Naive thymus-derived CD4-positive, alpha-beta T cell (primary cell): ENCODE results near the gene DOCK2. TPM values are rescaled to one million over a fixed set of nuclear protein-coding genes. Genes with fewer than 3 reads are reported as not detected.
"Not testable (repeated sequence)": the region's sequence is repeated elsewhere in the genome, so short reads cannot be mapped to it uniquely, and the experiment has no call there.

Experiments used
- ATAC-seq: fragments of 150-1000 bp; cut with Tn5 transposase; 2 replicates; pipeline ENCODE4 v1.10.0; 2021; ENCODE audit warnings: mild to moderate bottlenecking, moderate library complexity
- CTCF ChIA-PET: fragments of 350-600 bp; sonication (Branson Sonifier 250); formaldehyde crosslinking; loops from one replicate; lab custom pipeline; 2021; ENCODE audit warnings: antibody characterized with exemption; lab: Charles Lee
- POLR2A ChIA-PET: fragments of 350-600 bp; sonication (Branson Sonifier 250); formaldehyde crosslinking; loops from one replicate; lab custom pipeline; 2021; ENCODE audit warnings: antibody characterized with exemption, inconsistent platforms; lab: Charles Lee
- DNase-seq, 9 donors: peaks; one replicate each; pipeline versions ENCODE4 v3.0.0 to v3.0.0-alpha.2; 2020 to 2022; ENCODE audit warnings: mixed read lengths in 1 of 9
- H3K27ac ChIP-seq: one replicate; pipeline ENCODE4 v1.7.0; 2013; ENCODE audit warnings: mild to moderate bottlenecking, low read depth, low read length, moderate library complexity
- H3K27me3 ChIP-seq, 2 donors: one replicate each; pipeline ENCODE4 v1.7.0; 2013; ENCODE audit warnings: low read length in 2 of 2, mild to moderate bottlenecking in 2 of 2, moderate library complexity in 2 of 2; ENCODE audit not compliant: control insufficient read depth in 2 of 2, insufficient read depth in 2 of 2
- H3K36me3 ChIP-seq, 3 experiments: 1 replicate in 2 of 3; 2 replicates in 1 of 3; pipeline ENCODE4 v1.7.0; 2013; ENCODE audit warnings: low read length in 3 of 3, mild to moderate bottlenecking in 3 of 3, moderate library complexity in 1 of 3; ENCODE audit not compliant: insufficient read depth in 3 of 3, control insufficient read depth in 2 of 3
- H3K4me1 ChIP-seq, 2 donors: one replicate each; pipeline ENCODE4 v1.7.0; 2013; ENCODE audit warnings: low read length in 2 of 2, mild to moderate bottlenecking in 2 of 2, moderate library complexity in 1 of 2; ENCODE audit not compliant: control insufficient read depth in 2 of 2, insufficient read depth in 2 of 2
- H3K4me3 ChIP-seq: 2 replicates; pipeline ENCODE4 v1.7.0; 2013; ENCODE audit warnings: mild to moderate bottlenecking, low read length
- H3K9me3 ChIP-seq, 3 experiments: 1 replicate in 2 of 3; 2 replicates in 1 of 3; pipeline ENCODE4 v1.7.0; 2013; ENCODE audit warnings: low read length in 3 of 3; ENCODE audit not compliant: control insufficient read depth in 2 of 3
- H3K27ac Mint-ChIP-seq, 9 donors: one replicate each; pipeline ENCODE4 v1.8.0; 2020 to 2022; ENCODE audit warnings: mixed read lengths in 9 of 9, mild to moderate bottlenecking in 8 of 9, moderate library complexity in 5 of 9, inconsistent platforms in 2 of 9
- H3K27me3 Mint-ChIP-seq, 5 donors: one replicate each; pipeline ENCODE4 v1.8.0; 2021 to 2022; ENCODE audit warnings: mixed read lengths in 5 of 5, mild to moderate bottlenecking in 1 of 5
- H3K36me3 Mint-ChIP-seq, 5 donors: one replicate each; pipeline ENCODE4 v1.8.0; 2020 to 2022; ENCODE audit warnings: mixed read lengths in 5 of 5, mild to moderate bottlenecking in 3 of 5, inconsistent platforms in 1 of 5
- H3K4me1 Mint-ChIP-seq, 7 donors: one replicate each; pipeline ENCODE4 v1.8.0; 2020 to 2022; ENCODE audit warnings: mixed read lengths in 7 of 7, mild to moderate bottlenecking in 3 of 7, inconsistent platforms in 1 of 7
- H3K4me3 Mint-ChIP-seq, 10 donors: one replicate each; pipeline ENCODE4 v1.8.0; 2020 to 2022; ENCODE audit warnings: mild to moderate bottlenecking in 10 of 10, mixed read lengths in 10 of 10, moderate library complexity in 6 of 10, inconsistent platforms in 2 of 10
- H3K9me3 Mint-ChIP-seq, 11 donors: one replicate each; pipeline ENCODE4 v1.8.0; 2020 to 2022; ENCODE audit warnings: mixed read lengths in 11 of 11, mild to moderate bottlenecking in 4 of 11, inconsistent platforms in 1 of 11, moderate library complexity in 1 of 11
- intact Hi-C, 2 donors: fragments of 100-400 bp; cut with micrococcal nuclease; formaldehyde crosslinking; loops; one replicate each; pipeline ENCODE4 v1.15.1; 2023
- polyA plus RNA-seq, 2 donors: library from polyadenylated mRNA; unstranded; fragments of 300-500 nt; fragmentation: Illumina TruSeq; gene quantifications; one replicate each; pipeline ENCODE4 v1.2.3, GENCODE V29; 2021
- total RNA-seq, 6 experiments: library from RNA in 5 of 6; stranded (reverse) in 5 of 6; gene quantifications; 1 replicate in 5 of 6; 2 replicates in 1 of 6; pipeline ENCODE4 v1.2.3 and lab custom pipeline; 2021 to 2026

The DOCK2 gene
- total and polyA plus RNA-seq, 7 experiments from 2014 or later: 63.7 to 345 (median 202) TPM

GRCh38 chr5:169662451-169662850 lies 25.4 kb downstream of the DOCK2 start:
- H3K4me1 Mint-ChIP-seq: peaks cover 24 to 69% (median 53%) of the 10 kb centered on the region in 7 donors

GRCh38 chr5:169663537-169663936 lies 26.5 kb downstream of the DOCK2 start:
- Histone ChIP-seq H3K27ac (no peak overlapping the region), H3K4me1 (peaks cover 0 to 18% of the 10 kb centered on the region in 2 donors), H3K4me3 (no peak overlapping the region), H3K9me3 (no peaks in the 10 kb centered on the region), H3K27me3 (no peaks in the 10 kb centered on the region), H3K36me3 (peaks cover 0 to 27% (median 0%) of the 10 kb centered on the region in 3 experiments)
- intact Hi-C loops: no loop called here
- POLR2A ChIA-PET: no interaction called here
- Mint-ChIP-seq H3K9me3 (peaks cover 0 to 21% (median 5%) of the 10 kb centered on the region in 11 donors), H3K27ac (no peak overlapping the region), H3K27me3 (no peaks in the 10 kb centered on the region), H3K4me1 (peaks cover 20 to 63% (median 54%) of the 10 kb centered on the region in 7 donors), H3K4me3 (no peak overlapping the region), H3K36me3 (peaks cover 20 to 57% (median 47%) of the 10 kb centered on the region in 5 donors)
- DNase-seq (no peak), ATAC-seq (no peak)
- CTCF ChIA-PET: no interaction called here

More at GRCh38 chr5:169662451-169662850, 25.4 kb downstream of the DOCK2 start:
- H3K4me3 ChIP-seq, intact Hi-C loops, ATAC-seq, POLR2A ChIA-PET, H3K27me3 ChIP-seq, H3K27me3 Mint-ChIP-seq, H3K9me3 ChIP-seq, DNase-seq, H3K27ac ChIP-seq, H3K4me3 Mint-ChIP-seq, CTCF ChIA-PET: not testable (repeated sequence)
- H3K36me3 ChIP-seq: peaks cover 0 to 27% (median 0%) of the 10 kb centered on the region in 3 experiments
- peaks cover 0 to 21% (median 5%) of the 10 kb centered on the region in 11 donors for H3K9me3 Mint-ChIP-seq
- H3K4me1 ChIP-seq: peaks cover 0 to 22% of the 10 kb centered on the region in 2 donors
- H3K36me3 Mint-ChIP-seq: peaks cover 20 to 58% (median 47%) of the 10 kb centered on the region in 5 donors
- peak overlapping the region in 2 of 9 donors; percentile 51 to 67 for H3K27ac Mint-ChIP-seq

GRCh38 chr5:169666365-169666764 lies 29.3 kb downstream of the DOCK2 start:
- peak overlapping the region in 1 of 9 donors; percentile 17 for H3K27ac Mint-ChIP-seq

DNA sequence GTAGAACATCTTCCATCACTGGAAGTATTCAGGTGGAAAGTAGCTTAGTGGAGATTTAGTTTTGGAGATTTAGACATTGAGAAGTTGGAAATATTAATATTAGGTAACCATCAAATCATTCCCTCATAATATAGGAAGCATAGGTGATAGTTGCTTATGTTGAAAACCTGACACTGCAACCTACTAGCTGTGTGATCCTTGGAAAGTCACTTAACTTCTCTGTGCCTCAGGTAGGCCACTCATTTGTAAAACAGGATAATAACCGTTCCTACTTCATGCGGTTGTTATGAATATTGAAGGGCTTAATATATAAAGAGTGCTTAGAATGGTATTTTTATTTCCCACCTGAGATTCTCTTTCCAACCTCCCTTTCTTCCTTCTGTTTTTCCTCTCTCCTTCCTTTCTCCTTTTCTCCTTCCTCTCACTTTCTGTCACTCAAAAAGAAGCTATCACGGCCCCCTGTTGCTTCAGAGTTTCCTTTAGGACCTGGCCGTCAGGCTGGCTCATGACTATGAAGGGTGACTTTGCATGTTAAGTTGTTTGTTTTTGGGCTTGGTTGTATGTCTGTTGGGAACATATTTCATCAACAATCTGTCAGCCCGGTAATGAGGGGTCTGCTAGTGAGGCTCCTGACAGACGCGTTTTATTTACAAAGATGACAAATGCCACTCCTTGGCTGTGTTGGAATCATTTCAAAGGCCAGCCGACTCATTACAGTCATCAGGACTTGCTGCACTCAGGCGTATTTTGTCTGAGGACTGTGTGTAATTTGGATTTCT lies 31.0 kb downstream of the DOCK2 start:
- Histone ChIP-seq H3K36me3 (peaks cover 8 to 36% (median 9%) of the 10 kb centered on the region in 3 experiments), H3K4me3 (no peak overlapping the region), H3K27me3 (no peaks in the 10 kb centered on the region), H3K9me3 (no peaks in the 10 kb centered on the region), H3K27ac (no peak overlapping the region), H3K4me1 (peaks cover 0 to 6% of the 10 kb centered on the region in 2 donors)
- peak overlapping the region in 1 of 10 donors; percentile 47 for H3K4me3 Mint-ChIP-seq
- H3K9me3 Mint-ChIP-seq: peaks cover 0 to 5% (median 0%) of the 10 kb centered on the region in 11 donors
- intact Hi-C loops: no loop called here
- no peak for ATAC-seq
- CTCF ChIA-PET: no interaction called here
- DNase-seq: no peak
- H3K27ac Mint-ChIP-seq: peak overlapping the region in 2 of 9 donors; percentile 45 to 76
- POLR2A ChIA-PET: no interaction called here
- H3K27me3 Mint-ChIP-seq: no peaks in the 10 kb centered on the region
- peaks cover 19 to 41% (median 32%) of the 10 kb centered on the region in 7 donors for H3K4me1 Mint-ChIP-seq
- H3K36me3 Mint-ChIP-seq: peaks cover 4 to 44% (median 19%) of the 10 kb centered on the region in 5 donors

More at GRCh38 chr5:169666365-169666764, 29.3 kb downstream of the DOCK2 start:
- no peak for ATAC-seq
- H3K27ac ChIP-seq: no peak overlapping the region
- Mint-ChIP-seq H3K4me3 (no peak overlapping the region), H3K27me3 (no peaks in the 10 kb centered on the region), H3K9me3 (peaks cover 0 to 19% (median 4%) of the 10 kb centered on the region in 11 donors), H3K4me1 (peaks cover 26 to 58% (median 44%) of the 10 kb centered on the region in 7 donors), H3K36me3 (peaks cover 20 to 52% (median 34%) of the 10 kb centered on the region in 5 donors)
- H3K36me3 ChIP-seq: peaks cover 0 to 37% (median 0%) of the 10 kb centered on the region in 3 experiments
- peaks cover 0 to 6% of the 10 kb centered on the region in 2 donors for H3K4me1 ChIP-seq
- no peak overlapping the region for H3K4me3 ChIP-seq
- ChIA-PET POLR2A (interaction anchor here (0.6 to 0.8 kb wide), 2 partner anchors 10 to 212 kb away, joined by 3 to 4 read pairs; no protein-coding TSS in a partner anchor), CTCF (interaction anchor here (0.8 kb wide), 1 partner anchor 24 kb away, joined by 3 read pairs; no protein-coding TSS in a partner anchor)
- no peaks in the 10 kb centered on the region for H3K9me3 ChIP-seq
- no peak for DNase-seq
- H3K27me3 ChIP-seq: no peaks in the 10 kb centered on the region
- intact Hi-C loops: no loop called here

- ATAC-seq: no peak
- Mint-ChIP-seq H3K27me3 (no peaks in the 10 kb centered on the region), H3K4me3 (no peak overlapping the region), H3K9me3 (peaks cover 0 to 5% (median 0%) of the 10 kb centered on the region in 11 donors), H3K36me3 (peaks cover 4 to 37% (median 19%) of the 10 kb centered on the region in 5 donors), H3K27ac (peak overlapping the region in 2 of 9 donors; percentile 28 to 45), H3K4me1 (peaks cover 14 to 39% (median 25%) of the 10 kb centered on the region in 7 donors)
- Histone ChIP-seq H3K27me3 (no peaks in the 10 kb centered on the region), H3K4me1 (peaks cover 0 to 1% of the 10 kb centered on the region in 2 donors), H3K36me3 (peaks cover 9 to 38% (median 10%) of the 10 kb centered on the region in 3 experiments), H3K4me3 (no peak overlapping the region), H3K9me3 (no peaks in the 10 kb centered on the region), H3K27ac (no peak overlapping the region)
- intact Hi-C loops: no loop called here
- DNase-seq: no peak
- ChIA-PET CTCF (no interaction called here), POLR2A (no interaction called here)
Observed at GRCh38 chr5:169668732-169669131, 31.7 kb downstream of the DOCK2 start.

DNA sequence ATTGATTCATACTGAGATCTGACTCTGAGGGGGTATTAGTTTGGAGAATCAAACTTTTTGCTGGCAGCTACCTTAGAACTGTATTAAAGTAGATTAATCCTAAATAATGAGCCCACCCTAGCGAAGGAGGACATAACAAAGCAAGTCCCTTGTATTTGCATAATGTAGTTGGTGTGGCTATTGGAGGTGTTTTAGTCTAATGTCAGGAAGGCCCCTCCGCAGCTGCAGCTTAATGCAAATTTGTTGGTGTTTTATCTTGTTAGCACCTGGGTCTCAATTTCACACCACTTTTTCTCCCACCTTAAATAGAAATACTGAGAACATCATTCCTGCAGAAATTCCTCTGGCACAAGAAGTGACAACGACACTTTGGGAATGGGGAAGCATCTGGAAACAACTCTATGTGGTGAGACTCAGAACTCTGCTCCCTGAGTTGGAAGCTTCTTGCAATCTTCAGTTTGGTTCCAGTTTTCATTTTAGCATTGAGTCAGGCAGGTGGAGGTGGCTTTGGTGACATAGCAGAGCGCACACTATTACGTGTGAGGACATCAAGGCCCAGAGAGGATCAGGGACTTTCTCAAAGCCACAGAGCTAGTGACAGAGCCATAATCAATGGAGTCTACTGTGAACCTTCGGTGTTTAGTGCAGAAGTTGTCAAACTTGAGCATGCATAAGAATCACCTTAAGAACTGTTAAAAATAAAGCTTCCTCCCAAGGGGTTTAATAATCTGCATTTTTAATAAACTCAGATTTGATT lies 33.9 kb downstream of the DOCK2 start:
- POLR2A ChIA-PET: interaction anchor here (0.7 kb wide), 1 partner anchor 127 kb away, joined by 3 read pairs; no protein-coding TSS in a partner anchor
- no peak for ATAC-seq

More for the DNA sequence above, 33.9 kb downstream of the DOCK2 start:
- no peak for DNase-seq
- Mint-ChIP-seq H3K27ac (peak overlapping the region in 2 of 9 donors; percentile 48 to 81), H3K36me3 (peaks cover 4 to 45% (median 23%) of the 10 kb centered on the region in 5 donors), H3K4me1 (peaks cover 4 to 32% (median 8%) of the 10 kb centered on the region in 7 donors), H3K4me3 (peak overlapping the region in 1 of 10 donors; percentile 5), H3K27me3 (no peaks in the 10 kb centered on the region), H3K9me3 (no peaks in the 10 kb centered on the region)
- CTCF ChIA-PET: no interaction called here
- Histone ChIP-seq H3K27ac (no peak overlapping the region), H3K4me1 (no peaks in the 10 kb centered on the region), H3K4me3 (no peak overlapping the region), H3K27me3 (no peaks in the 10 kb centered on the region), H3K36me3 (peaks cover 16 to 61% (median 24%) of the 10 kb centered on the region in 3 experiments), H3K9me3 (no peaks in the 10 kb centered on the region)
- intact Hi-C loops: loop anchor here (1.0 to 10.0 kb wide), 5 partner anchors 22 to 686 kb away; partner anchors contain the start of genes DOCK2 (in 1 of the 2) and SPDL1 (in 1 of the 2)
